Esophagus muscularis mucosa (tissue), 4 donors: ENCODE results near the gene DNAH11. TPM values are rescaled to one million over a fixed set of nuclear protein-coding genes. Genes with fewer than 3 reads are reported as not detected.

Source experiments
- DNase-seq: peaks from one replicate; pipeline ENCODE4 v3.0.0-alpha.2; 2017; ENCODE audit errors: extremely low spot score
- H3K27ac ChIP-seq, 4 donors: fragments of 200-600 bp; sonication (generic); replicated peaks in 1 of 4; 1 replicate in 3 of 4; 2 replicates in 1 of 4; pipeline ENCODE4 v1.5.1; 2016 to 2019; ENCODE audit warnings: mild to moderate bottlenecking in 1 of 4
- H3K27me3 ChIP-seq, 4 donors: fragments of 200-600 bp; sonication (generic); one replicate each; pipeline versions ENCODE4 v1.5.1 to v1.6.0; 2016 to 2019
- H3K36me3 ChIP-seq, 4 donors: fragments of 200-600 bp; sonication (generic); one replicate each; pipeline ENCODE4 v1.5.1; 2016 to 2019
- H3K4me1 ChIP-seq, 4 donors: fragments of 200-600 bp; sonication (generic); one replicate each; pipeline ENCODE4 v1.5.1; 2016 to 2019
- H3K4me3 ChIP-seq, 4 donors: fragments of 200-600 bp; sonication (generic); 1 replicate in 2 of 4; 2 replicates in 2 of 4; pipeline ENCODE4 v1.5.1; 2016 to 2019; ENCODE audit warnings: mild to moderate bottlenecking in 4 of 4, moderate library complexity in 1 of 4
- H3K9me3 ChIP-seq, 4 donors: fragments of 200-600 bp; sonication (generic); 1 replicate in 3 of 4; 2 replicates in 1 of 4; pipeline ENCODE4 v1.5.1; 2016 to 2019
- EP300 ChIP-seq: sonication (generic); formaldehyde crosslinking; IDR thresholded peaks from one replicate; pipeline ENCODE4 v1.6.1; 2017; ENCODE audit warnings: antibody characterized with exemption
- POLR2A ChIP-seq: fragments of 450-650 bp; IDR thresholded peaks from one replicate; pipeline ENCODE4 v1.6.1; 2017; ENCODE audit warnings: antibody characterized with exemption, moderate library complexity, mild to moderate bottlenecking, low read depth
- POLR2AphosphoS5 ChIP-seq, 2 donors: sonication (generic); formaldehyde crosslinking; IDR thresholded peaks; one replicate each; pipeline ENCODE4 v1.6.1; 2017; ENCODE audit warnings: antibody characterized with exemption in 2 of 2
- WGBS: methylation state at CpG from one replicate; pipeline ENCODE4 v1.1.5; 2018; 5-methylcytosine and 5-hydroxymethylcytosine counted together
- intact Hi-C: fragments of 100-400 bp; cut with DNase I; formaldehyde crosslinking; loops from one replicate; pipeline ENCODE4 v1.15.1; 2023
- total RNA-seq, 4 donors: library from RNA; depleted of rRNA; stranded (reverse); fragments of >200 nt; gene quantifications; one replicate each; pipeline versions ENCODE4 v1.1.0 to v1.2.1, GENCODE V29; 2016
- TF ChIP-seq, protein P1 (sequence below), 3 experiments: fragments of 200-600 bp in 2 of 3; fragments of 450-650 bp in 1 of 3; sonication (generic) in 2 of 3; IDR thresholded peaks; one replicate each; pipeline ENCODE4 v1.5.1; 2017 to 2019; ENCODE audit warnings: antibody characterized with exemption in 3 of 3, mild to moderate bottlenecking in 2 of 3, moderate library complexity in 1 of 3

Gene DNAH11
- total RNA-seq, 4 donors from 2014 or later, result 8.7 to 16.6 (median 13.1) TPM

DNA sequence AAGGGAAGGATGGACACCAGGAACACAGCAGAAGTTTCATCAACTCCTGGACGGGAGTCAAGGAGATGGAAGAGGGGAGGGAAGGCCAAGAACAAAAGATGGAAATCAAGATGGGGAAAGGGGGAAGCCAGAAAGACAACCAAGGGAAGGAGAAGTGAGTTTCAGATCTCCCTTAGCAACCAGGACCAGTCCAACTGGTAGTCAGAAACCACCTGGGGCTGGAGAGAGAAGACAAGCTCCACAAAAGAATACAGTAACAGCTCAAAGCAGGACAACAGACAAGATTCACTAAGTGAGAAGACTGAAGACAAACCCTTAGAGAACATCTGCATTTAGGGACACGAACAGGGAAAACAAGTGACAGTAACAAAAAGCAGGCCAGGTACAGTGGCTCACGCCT, 372.3 kb downstream of the DNAH11 start:
- TF ChIP-seq, protein P1, sequence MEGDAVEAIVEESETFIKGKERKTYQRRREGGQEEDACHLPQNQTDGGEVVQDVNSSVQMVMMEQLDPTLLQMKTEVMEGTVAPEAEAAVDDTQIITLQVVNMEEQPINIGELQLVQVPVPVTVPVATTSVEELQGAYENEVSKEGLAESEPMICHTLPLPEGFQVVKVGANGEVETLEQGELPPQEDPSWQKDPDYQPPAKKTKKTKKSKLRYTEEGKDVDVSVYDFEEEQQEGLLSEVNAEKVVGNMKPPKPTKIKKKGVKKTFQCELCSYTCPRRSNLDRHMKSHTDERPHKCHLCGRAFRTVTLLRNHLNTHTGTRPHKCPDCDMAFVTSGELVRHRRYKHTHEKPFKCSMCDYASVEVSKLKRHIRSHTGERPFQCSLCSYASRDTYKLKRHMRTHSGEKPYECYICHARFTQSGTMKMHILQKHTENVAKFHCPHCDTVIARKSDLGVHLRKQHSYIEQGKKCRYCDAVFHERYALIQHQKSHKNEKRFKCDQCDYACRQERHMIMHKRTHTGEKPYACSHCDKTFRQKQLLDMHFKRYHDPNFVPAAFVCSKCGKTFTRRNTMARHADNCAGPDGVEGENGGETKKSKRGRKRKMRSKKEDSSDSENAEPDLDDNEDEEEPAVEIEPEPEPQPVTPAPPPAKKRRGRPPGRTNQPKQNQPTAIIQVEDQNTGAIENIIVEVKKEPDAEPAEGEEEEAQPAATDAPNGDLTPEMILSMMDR (IDR thresholded peaks at IDR 0.05), result no peak
- TF ChIP-seq EP300 (no peak), POLR2AphosphoS5 (IDR thresholded peaks at IDR 0.05) (no peak), POLR2A (no peak)
- WGBS, result 89% methylated on average over 3 of the region's 3 CpGs
- intact Hi-C loops, result no loop called here

DNA sequence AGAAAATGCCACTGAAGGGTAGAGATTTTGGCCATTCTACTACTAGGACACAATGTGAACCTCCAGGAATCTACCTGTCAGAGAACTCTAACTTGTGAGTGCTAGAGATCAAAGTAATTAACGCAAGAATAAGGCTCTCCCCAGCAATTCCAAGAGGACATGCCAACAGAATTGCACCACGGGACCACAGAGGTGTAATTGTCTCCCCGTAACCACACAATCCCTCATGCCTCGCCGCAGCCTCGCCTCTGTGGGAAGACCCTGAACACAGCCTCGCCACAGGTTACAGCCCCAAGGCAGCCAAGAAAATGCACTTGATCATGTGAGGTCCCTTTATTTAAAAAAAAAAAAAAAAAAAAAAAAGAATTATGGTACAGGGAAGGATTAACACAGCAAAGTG, 373.3 kb downstream of the DNAH11 start:
- WGBS, result 89% methylated on average over 7 of the region's 7 CpGs
- Histone ChIP-seq H3K27ac (no peak overlapping the region), H3K9me3 (no peaks in the 10 kb centered on the region), H3K27me3 (no peaks in the 10 kb centered on the region), H3K4me1 (peaks cover 8 to 24% (median 11%) of the 10 kb centered on the region in 4 donors), H3K36me3 (peaks cover 0 to 25% (median 7%) of the 10 kb centered on the region in 4 donors), H3K4me3 (no peak overlapping the region)
- intact Hi-C loops, result no loop called here
- DNase-seq, result no peak
- TF ChIP-seq POLR2A (no peak), EP300 (no peak), POLR2AphosphoS5 (IDR thresholded peaks at IDR 0.05) (no peak)
- TF ChIP-seq, protein P1 (IDR thresholded peaks at IDR 0.05), result no peak

More for the DNA sequence above, 372.3 kb downstream of the DNAH11 start:
- no peak overlapping the region for H3K4me3 ChIP-seq
- H3K9me3 ChIP-seq, result no peaks in the 10 kb centered on the region
- DNase-seq, result no peak
- H3K36me3 ChIP-seq, result peaks cover 0 to 25% (median 7%) of the 10 kb centered on the region in 4 donors
- H3K4me1 ChIP-seq, result peaks cover 13 to 23% (median 17%) of the 10 kb centered on the region in 4 donors
- H3K27me3 ChIP-seq, result no peaks in the 10 kb centered on the region
- H3K27ac ChIP-seq, result no peak overlapping the region

DNA sequence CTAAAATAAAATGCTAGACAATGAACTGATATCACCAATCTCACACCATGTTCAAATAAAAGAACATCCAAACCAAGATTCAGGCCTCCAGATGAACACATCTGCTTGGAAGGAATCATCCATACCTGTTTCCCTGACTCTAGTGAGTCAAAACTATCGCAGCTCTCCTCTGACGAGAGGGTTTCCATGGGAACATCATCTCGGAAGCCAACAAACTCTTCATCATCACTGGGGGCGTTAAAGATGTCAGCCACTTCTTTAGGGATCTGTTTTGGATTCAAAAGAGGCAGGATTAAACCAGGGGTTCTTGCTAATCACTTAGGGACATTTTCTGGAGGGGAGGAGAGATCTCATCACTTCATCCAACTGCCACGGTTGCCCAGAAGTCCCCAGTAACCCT, 373.8 kb downstream of the DNAH11 start:
- no peak overlapping the region for H3K27ac ChIP-seq
- no peak overlapping the region for H3K4me3 ChIP-seq
- WGBS, result 64% methylated on average over 5 of the region's 5 CpGs
- TF ChIP-seq EP300 (no peak), POLR2A (no peak), POLR2AphosphoS5 (IDR thresholded peaks at IDR 0.05) (no peak)
- TF ChIP-seq, protein P1 (IDR thresholded peaks at IDR 0.05), result no peak
- H3K27me3 ChIP-seq, result no peaks in the 10 kb centered on the region
- DNase-seq, result no peak
- intact Hi-C loops, result no loop called here
- H3K36me3 ChIP-seq, result peaks cover 0 to 25% (median 7%) of the 10 kb centered on the region in 4 donors
- H3K9me3 ChIP-seq, result no peaks in the 10 kb centered on the region
- peaks cover 8 to 22% (median 11%) of the 10 kb centered on the region in 4 donors for H3K4me1 ChIP-seq

DNA sequence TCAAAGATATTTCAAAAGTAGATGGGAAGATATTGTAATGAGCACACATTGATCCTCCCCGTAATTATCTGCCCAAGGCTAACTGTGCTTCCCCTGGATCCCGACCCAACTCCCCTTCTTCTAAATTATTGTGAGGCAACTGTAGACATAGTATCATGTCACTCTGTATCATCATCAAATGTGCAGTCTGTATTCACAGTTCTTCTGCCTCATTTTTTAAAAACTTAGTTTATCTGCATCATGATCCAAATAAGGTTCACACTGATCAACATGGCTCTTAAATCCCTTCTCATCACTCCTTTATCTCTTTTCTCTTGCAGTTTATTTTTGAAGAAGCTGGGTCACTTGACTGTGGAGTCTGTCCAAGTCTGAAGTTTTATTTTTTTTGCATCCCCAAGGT, 375.4 kb downstream of the DNAH11 start:
- Histone ChIP-seq H3K27ac (no peak overlapping the region), H3K9me3 (no peaks in the 10 kb centered on the region), H3K36me3 (peaks cover 0 to 25% (median 7%) of the 10 kb centered on the region in 4 donors), H3K27me3 (no peaks in the 10 kb centered on the region), H3K4me1 (peaks cover 0 to 10% (median 2%) of the 10 kb centered on the region in 4 donors), H3K4me3 (no peak overlapping the region)
- 92% methylated on average over 2 of the region's 2 CpGs for WGBS
- intact Hi-C loops, result no loop called here
- no peak for DNase-seq
- TF ChIP-seq EP300, result no peak
- TF ChIP-seq POLR2AphosphoS5 (IDR thresholded peaks at IDR 0.05), result no peak
- TF ChIP-seq, protein P1 (IDR thresholded peaks at IDR 0.05), result no peak
- TF ChIP-seq POLR2A, result no peak

DNA sequence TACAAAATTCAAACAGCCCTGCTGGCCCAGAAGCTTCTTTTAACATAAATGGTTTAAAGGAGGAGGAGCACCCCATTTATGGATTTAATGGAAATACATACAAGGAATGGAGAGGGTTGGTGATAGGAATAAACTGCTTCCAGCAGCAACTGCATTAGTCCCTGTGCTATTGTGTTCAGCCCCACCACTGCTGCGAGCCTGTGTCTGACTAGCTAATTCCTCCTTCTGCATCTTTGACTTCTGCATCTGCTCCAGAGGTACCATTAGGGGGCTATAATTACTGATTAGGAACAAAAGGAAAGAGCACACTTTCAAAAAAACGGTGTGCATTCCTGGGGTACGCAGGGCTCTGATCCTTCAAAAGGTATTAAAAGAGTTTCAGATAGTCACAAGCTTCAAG, 378.1 kb downstream of the DNAH11 start:
- peaks cover 0 to 5% (median 2%) of the 10 kb centered on the region in 4 donors for H3K36me3 ChIP-seq
- 60% methylated on average over 3 of the region's 3 CpGs for WGBS

More for the DNA sequence above, 378.1 kb downstream of the DNAH11 start:
- TF ChIP-seq POLR2A, result no peak
- TF ChIP-seq POLR2AphosphoS5 (IDR thresholded peaks at IDR 0.05), result no peak
- TF ChIP-seq EP300, result no peak
- TF ChIP-seq, protein P1 (IDR thresholded peaks at IDR 0.05), result no peak
- no peak for DNase-seq
- Histone ChIP-seq H3K4me1 (peaks cover 0 to 16% (median 5%) of the 10 kb centered on the region in 4 donors), H3K27ac (no peak overlapping the region), H3K4me3 (no peak overlapping the region), H3K9me3 (no peaks in the 10 kb centered on the region), H3K27me3 (no peaks in the 10 kb centered on the region)
- intact Hi-C loops, result no loop called here
